Measurements from ENCODE around the gene LSM5.
"Not testable (repeated sequence)": the region's sequence is repeated elsewhere in the genome, so short reads cannot be mapped to it uniquely, and the experiment has no call there.

The LSM5 gene

DNA sequence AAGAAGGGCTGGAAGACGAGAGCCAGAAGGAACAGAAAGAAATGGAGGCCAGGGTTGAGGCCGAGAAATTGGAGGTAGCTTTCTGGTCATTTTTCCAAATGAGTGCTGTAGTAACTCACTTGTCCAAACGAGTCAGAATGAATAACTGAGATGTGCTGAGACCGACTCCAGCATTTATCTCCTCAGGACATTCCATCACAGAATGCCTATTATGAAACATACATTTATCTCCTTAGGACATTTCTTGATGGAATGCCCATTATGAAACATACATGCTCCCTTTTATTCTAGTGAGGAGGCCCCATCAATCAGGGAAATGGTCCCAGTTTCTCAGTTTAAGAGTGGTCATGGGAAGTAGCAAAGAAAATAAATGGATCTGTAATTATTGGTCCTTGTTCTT lies 21.6 kb upstream of the LSM5 start:
- TF ChIP-seq, protein P1, sequence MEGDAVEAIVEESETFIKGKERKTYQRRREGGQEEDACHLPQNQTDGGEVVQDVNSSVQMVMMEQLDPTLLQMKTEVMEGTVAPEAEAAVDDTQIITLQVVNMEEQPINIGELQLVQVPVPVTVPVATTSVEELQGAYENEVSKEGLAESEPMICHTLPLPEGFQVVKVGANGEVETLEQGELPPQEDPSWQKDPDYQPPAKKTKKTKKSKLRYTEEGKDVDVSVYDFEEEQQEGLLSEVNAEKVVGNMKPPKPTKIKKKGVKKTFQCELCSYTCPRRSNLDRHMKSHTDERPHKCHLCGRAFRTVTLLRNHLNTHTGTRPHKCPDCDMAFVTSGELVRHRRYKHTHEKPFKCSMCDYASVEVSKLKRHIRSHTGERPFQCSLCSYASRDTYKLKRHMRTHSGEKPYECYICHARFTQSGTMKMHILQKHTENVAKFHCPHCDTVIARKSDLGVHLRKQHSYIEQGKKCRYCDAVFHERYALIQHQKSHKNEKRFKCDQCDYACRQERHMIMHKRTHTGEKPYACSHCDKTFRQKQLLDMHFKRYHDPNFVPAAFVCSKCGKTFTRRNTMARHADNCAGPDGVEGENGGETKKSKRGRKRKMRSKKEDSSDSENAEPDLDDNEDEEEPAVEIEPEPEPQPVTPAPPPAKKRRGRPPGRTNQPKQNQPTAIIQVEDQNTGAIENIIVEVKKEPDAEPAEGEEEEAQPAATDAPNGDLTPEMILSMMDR (IDR thresholded peaks at IDR 0.05; ENCODE audit: low read depth, low read length, missing control alignments): no peak
- H3K4me3 ChIP-seq (ENCODE audit: low read depth, low read length): no peak overlapping the region
- DNase-seq (ENCODE audit: low read depth): no peak

DNA sequence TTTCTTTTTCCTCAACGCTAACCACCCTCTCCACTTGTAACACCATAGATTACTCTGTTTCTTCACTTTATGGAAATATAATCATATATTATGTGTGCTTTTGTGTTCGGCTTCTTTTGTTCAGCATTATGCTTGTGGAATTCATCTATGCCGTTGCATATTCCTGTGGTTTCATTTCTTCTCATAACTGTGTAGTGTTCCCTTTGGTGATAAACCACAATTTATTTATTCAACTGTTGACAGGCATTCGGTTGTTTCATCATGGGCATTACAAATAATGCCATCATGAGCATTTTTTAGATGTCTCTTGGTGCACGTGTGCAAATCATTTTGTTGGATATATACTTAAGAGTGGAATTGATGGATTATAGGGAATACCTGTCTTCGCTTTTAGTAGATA lies 17.2 kb upstream of the LSM5 start:
- TF ChIP-seq, protein P1 (IDR thresholded peaks at IDR 0.05; ENCODE audit: low read depth, low read length, missing control alignments): no peak
- H3K4me3 ChIP-seq (ENCODE audit: low read depth, low read length): no peak overlapping the region
- no peak for DNase-seq (ENCODE audit: low read depth)

DNA sequence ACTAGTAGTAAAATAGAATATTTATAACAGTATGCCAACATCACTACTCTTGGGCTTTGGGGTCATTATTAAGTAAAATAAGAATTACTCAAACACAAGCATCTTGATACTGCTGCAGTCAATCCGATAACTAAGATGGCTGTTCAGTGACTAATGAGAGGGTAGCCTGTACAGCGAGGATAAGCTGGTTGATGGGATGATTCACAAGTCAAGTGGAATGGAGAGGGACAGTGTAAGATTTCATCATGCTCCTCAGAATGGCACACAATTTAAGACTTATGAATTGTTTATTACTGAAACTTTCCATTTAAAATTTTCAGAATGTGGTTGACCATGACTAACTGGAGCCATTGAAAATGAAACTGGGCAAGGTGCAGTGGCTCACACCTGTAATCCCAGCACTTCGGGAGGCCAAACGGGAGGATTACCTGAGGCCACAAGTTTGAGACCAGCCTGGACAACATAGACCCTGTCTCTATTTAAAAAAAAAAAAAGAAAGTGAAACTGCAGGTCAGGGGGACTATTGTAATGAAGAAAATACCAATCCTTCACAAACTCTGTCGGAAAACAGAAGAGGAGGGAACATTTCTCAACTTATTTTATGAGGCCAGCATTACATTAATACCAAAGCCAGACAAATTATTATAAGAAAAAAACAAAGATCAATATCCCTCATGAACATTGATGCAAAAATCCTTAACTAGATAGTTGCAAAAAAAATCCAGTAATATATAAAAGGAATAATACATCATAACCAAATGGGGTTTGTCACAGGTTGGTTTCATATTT lies 16.3 kb upstream of the LSM5 start:
- no peak overlapping the region for H3K4me3 ChIP-seq (ENCODE audit: low read depth, low read length)
- TF ChIP-seq, protein P1 (IDR thresholded peaks at IDR 0.05; ENCODE audit: low read depth, low read length, missing control alignments): no peak
- no peak for DNase-seq (ENCODE audit: low read depth)

DNA sequence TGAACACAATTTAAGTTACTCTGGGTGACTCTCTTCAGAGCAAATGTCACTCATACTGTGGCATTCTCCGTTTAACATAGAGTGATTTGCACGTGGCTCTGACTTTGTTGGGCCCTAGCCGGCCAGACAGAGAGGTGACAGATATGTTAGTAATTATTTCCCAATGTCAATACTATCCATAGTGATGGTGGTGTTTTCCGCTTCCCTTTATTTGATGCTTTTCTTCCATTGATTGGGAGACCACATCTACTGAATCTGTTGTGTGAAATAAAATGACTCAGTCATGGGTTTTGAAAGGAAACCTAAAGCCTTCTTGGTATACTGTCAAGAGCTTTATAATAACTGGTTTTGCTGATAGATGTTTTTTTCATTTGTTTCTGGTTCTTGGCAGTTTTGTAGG lies 12.5 kb upstream of the LSM5 start:
- DNase-seq (ENCODE audit: low read depth): no peak
- no peak overlapping the region for H3K4me3 ChIP-seq (ENCODE audit: low read depth, low read length)
- TF ChIP-seq, protein P1 (IDR thresholded peaks at IDR 0.05; ENCODE audit: low read depth, low read length, missing control alignments): no peak

DNA sequence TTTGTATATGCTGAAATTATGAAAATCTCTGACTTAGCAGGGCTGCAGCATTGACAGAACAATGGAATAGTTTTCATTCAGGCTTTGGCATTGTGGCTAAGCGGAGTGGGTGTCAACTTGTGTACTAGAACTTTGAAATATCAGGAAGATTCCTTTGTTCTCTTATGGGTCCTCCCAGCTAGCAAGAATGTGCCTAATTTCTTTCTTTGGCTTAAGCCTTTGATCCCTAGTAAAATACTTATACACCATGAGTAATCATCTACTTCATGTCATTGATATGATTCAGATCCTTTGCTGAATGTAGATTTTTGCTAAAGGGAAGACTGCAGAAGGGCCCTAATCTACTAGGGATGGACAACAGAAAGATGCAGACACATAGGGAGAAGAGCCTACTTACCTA lies 11.3 kb upstream of the LSM5 start:
- no peak overlapping the region for H3K4me3 ChIP-seq (ENCODE audit: low read depth, low read length)
- TF ChIP-seq, protein P1 (IDR thresholded peaks at IDR 0.05; ENCODE audit: low read depth, low read length, missing control alignments): no peak

DNA sequence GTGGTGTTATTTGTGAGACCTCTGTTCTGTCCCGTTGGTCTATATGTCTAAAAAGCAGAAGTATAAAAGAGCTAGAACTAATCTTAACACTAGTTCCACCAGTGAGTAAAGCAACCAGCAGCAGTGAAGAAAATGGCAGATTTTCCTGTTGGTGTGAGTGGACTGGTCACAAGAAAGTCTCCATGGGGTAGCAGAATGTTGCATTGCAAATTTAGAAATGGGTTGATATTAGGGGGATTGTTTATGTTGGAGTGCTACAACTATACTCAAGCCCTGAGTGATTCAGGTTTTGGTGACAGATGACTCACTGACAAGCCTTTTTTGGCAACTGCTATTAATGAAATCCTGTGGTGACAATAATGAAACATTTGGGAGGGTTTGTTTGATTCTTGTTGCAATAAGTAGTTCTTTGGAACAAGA lies 10.8 kb upstream of the LSM5 start:
- TF ChIP-seq, protein P1 (IDR thresholded peaks at IDR 0.05; ENCODE audit: low read depth, low read length, missing control alignments): no peak
- DNase-seq (ENCODE audit: low read depth): no peak
- no peak overlapping the region for H3K4me3 ChIP-seq (ENCODE audit: low read depth, low read length)

More for the DNA sequence above, 11.3 kb upstream of the LSM5 start:
- no peak for DNase-seq (ENCODE audit: low read depth)

DNA sequence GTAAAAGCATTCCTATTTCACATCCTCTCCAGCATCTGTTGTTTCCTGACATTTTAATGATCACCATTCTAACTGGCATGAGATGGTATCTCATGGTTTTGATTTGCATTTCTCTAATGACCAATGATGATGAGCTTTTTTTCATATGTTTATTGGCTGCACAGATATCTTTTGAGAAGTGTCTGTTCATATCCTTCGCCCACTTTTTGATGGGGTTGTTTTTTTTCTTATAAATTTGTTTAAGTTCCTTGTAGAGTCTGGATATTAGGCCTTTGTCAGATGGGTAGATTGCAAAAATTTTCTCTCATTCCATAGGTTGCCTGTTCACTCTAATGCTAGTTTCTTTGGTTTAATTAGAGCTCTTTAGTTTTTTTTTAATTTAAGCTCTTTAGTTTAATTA lies 10.0 kb upstream of the LSM5 start:
- not testable (repeated sequence) for DNase-seq (ENCODE audit: low read depth); H3K4me3 ChIP-seq (ENCODE audit: low read depth, low read length)

DNA sequence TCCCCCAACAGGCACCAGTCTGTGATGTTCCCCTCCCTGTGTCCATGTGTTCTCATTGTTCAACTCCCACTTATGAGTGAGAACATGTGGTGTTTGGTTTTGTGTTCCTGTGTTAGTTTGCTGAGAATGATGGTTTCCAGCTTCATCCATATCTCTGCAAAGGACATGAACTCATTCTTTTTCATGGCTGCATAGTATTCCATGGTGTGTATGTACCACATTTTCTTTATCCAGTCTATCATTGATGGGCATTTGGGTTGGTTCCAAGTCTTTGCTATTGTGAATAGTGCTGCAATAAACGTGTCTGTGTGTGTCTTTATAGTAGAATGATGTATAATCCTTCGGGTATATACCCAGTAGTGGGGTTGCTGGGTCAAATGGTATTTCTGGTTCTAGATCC lies 9.6 kb upstream of the LSM5 start:
- DNase-seq (ENCODE audit: low read depth): not testable (repeated sequence)

More for the DNA sequence above, 9.6 kb upstream of the LSM5 start:
- not testable (repeated sequence) for H3K4me3 ChIP-seq (ENCODE audit: low read depth, low read length)

Measured in GM12864 (cell line).